ENCODE results near the gene ZNF593.

ZNF593 gene

DNA sequence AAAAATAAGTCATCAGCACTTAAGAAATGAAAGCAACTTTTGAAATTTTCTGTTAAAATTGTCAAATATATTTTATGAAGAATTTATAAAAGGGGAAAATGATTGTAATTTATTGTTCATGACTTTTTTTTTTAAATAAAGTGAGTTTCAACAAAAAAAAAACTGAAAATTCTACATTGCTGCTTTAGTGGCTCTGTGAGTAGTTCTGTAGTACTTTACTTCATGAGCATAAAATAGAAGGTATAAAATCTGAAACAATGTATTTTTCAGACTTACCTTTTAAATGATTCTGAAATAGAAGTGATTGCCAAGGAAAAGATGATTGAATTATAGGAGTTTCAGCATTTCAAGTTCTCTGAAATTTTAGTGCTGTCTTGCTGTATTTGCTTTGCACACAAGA lies 44.3 kb upstream of the ZNF593 start:
- TF ChIP-seq, protein P1, sequence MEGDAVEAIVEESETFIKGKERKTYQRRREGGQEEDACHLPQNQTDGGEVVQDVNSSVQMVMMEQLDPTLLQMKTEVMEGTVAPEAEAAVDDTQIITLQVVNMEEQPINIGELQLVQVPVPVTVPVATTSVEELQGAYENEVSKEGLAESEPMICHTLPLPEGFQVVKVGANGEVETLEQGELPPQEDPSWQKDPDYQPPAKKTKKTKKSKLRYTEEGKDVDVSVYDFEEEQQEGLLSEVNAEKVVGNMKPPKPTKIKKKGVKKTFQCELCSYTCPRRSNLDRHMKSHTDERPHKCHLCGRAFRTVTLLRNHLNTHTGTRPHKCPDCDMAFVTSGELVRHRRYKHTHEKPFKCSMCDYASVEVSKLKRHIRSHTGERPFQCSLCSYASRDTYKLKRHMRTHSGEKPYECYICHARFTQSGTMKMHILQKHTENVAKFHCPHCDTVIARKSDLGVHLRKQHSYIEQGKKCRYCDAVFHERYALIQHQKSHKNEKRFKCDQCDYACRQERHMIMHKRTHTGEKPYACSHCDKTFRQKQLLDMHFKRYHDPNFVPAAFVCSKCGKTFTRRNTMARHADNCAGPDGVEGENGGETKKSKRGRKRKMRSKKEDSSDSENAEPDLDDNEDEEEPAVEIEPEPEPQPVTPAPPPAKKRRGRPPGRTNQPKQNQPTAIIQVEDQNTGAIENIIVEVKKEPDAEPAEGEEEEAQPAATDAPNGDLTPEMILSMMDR (IDR thresholded peaks at IDR 0.05; ENCODE audit: insufficient read depth, low read length, poor library complexity, severe bottlenecking): no peak
- no peak for DNase-seq (ENCODE audit: extremely low read depth, insufficient read length)
- Histone ChIP-seq H3K4me3 (replicated peaks; ENCODE audit: low read depth, low read length) (no peak overlapping the region), H3K36me3 (ENCODE audit: control insufficient read depth, insufficient read depth, low read length) (no peaks in the 10 kb centered on the region; the same call in 1 of the 2 replicates), H3K27me3 (replicated peaks; ENCODE audit: control insufficient read depth, insufficient read depth, low read length) (no peaks in the 10 kb centered on the region)

- TF ChIP-seq, protein P1 (IDR thresholded peaks at IDR 0.05; ENCODE audit: insufficient read depth, low read length, poor library complexity, severe bottlenecking): no peak
- H3K4me3 ChIP-seq (replicated peaks; ENCODE audit: low read depth, low read length): no peak overlapping the region
These were observed 43.8 kb upstream of the ZNF593 start for GRCh38 chr1:26125946-26126320.

GRCh38 chr1:26126321-26127084 lies 43.2 kb upstream of the ZNF593 start:
- no peaks in the 10 kb centered on the region; the same call in 1 of the 2 replicates for H3K27me3 ChIP-seq (replicated peaks; ENCODE audit: control insufficient read depth, insufficient read depth, low read length)
- peak; percentile 57 for DNase-seq (ENCODE audit: extremely low read depth, insufficient read length)
- no peak overlapping the region for H3K4me3 ChIP-seq (replicated peaks; ENCODE audit: low read depth, low read length)
- TF ChIP-seq, protein P1 (IDR thresholded peaks at IDR 0.05; ENCODE audit: insufficient read depth, low read length, poor library complexity, severe bottlenecking): no peak
- H3K36me3 ChIP-seq (ENCODE audit: control insufficient read depth, insufficient read depth, low read length): no peaks in the 10 kb centered on the region

More at GRCh38 chr1:26125946-26126320, 43.8 kb upstream of the ZNF593 start:
- H3K36me3 ChIP-seq (ENCODE audit: control insufficient read depth, insufficient read depth, low read length): no peaks in the 10 kb centered on the region
- DNase-seq (ENCODE audit: extremely low read depth, insufficient read length): no peak
- H3K27me3 ChIP-seq (replicated peaks; ENCODE audit: control insufficient read depth, insufficient read depth, low read length): no peaks in the 10 kb centered on the region; the same call in 1 of the 2 replicates

GRCh38 chr1:26127235-26128163 lies 42.2 kb upstream of the ZNF593 start:
- TF ChIP-seq, protein P1 (IDR thresholded peaks at IDR 0.05; ENCODE audit: insufficient read depth, low read length, poor library complexity, severe bottlenecking): no peak

DNA sequence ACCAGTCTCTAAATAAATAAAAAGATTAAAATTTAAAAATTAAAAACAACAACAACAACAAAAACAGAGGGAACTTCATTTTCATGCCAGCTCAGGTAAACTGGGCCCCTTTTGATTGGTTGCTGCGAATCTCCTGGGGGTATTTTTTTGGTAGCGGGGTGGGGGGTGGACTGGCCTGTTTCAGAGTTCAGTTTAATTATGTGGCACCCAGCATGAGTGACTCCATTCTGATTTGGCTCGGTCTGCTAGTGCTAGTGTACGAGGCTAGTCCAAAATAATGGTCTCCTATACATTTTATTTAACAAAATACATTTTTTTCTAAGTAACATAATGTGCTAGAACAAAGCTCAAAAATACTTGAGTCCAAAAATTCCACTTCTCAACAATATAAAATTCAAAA lies 39.9 kb upstream of the ZNF593 start:
- TF ChIP-seq, protein P1 (IDR thresholded peaks at IDR 0.05; ENCODE audit: insufficient read depth, low read length, poor library complexity, severe bottlenecking): no peak
- no peaks in the 10 kb centered on the region; the same call in 1 of the 2 replicates for H3K27me3 ChIP-seq (replicated peaks; ENCODE audit: control insufficient read depth, insufficient read depth, low read length)
- DNase-seq (ENCODE audit: extremely low read depth, insufficient read length): no peak
- no peaks in the 10 kb centered on the region for H3K36me3 ChIP-seq (ENCODE audit: control insufficient read depth, insufficient read depth, low read length)
- no peak overlapping the region for H3K4me3 ChIP-seq (replicated peaks; ENCODE audit: low read depth, low read length)

More at GRCh38 chr1:26127235-26128163, 42.2 kb upstream of the ZNF593 start:
- Histone ChIP-seq H3K36me3 (ENCODE audit: control insufficient read depth, insufficient read depth, low read length) (no peaks in the 10 kb centered on the region), H3K4me3 (replicated peaks; ENCODE audit: low read depth, low read length) (no peak overlapping the region), H3K27me3 (replicated peaks; ENCODE audit: control insufficient read depth, insufficient read depth, low read length) (no peaks in the 10 kb centered on the region; the same call in 1 of the 2 replicates)
- no peak for DNase-seq (ENCODE audit: extremely low read depth, insufficient read length)

Measured in GM06990 (cell line).